Prostate gland (tissue), 2 donors: ENCODE results near the gene TTN. TPM values are rescaled to one million over a fixed set of nuclear protein-coding genes. Genes with fewer than 3 reads are reported as not detected.

Source experiments
- DNase-seq: peaks from one replicate; pipeline ENCODE4 v3.0.0-alpha.2; 2019; ENCODE audit warnings: low spot score
- H3K27ac ChIP-seq, 2 donors: fragments of 200-600 bp; sonication (generic); 2 replicates each; pipeline ENCODE4 v1.5.1; 2017 to 2019
- H3K27me3 ChIP-seq: fragments of 200-600 bp; sonication (generic); replicated peaks from 2 replicates; pipeline ENCODE4 v1.5.1; 2019; ENCODE audit not compliant: insufficient read depth
- H3K36me3 ChIP-seq, 2 donors: fragments of 200-600 bp; sonication (generic); 1 replicate in 1 of 2; 2 replicates in 1 of 2; pipeline versions ENCODE4 v1.5.1 to v1.8.1; 2017 to 2019
- H3K4me1 ChIP-seq: fragments of 200-600 bp; sonication (generic); replicated peaks from 2 replicates; pipeline ENCODE4 v1.5.1; 2019
- H3K4me3 ChIP-seq, 2 donors: fragments of 200-600 bp; sonication (generic); 2 replicates each; pipeline ENCODE4 v1.5.1; 2017 to 2019
- H3K9me3 ChIP-seq: fragments of 200-600 bp; sonication (generic); 2 replicates; pipeline ENCODE4 v1.5.1; 2017
- POLR2A ChIP-seq: fragments of 450-650 bp; IDR thresholded peaks from one replicate; pipeline ENCODE4 v1.6.1; 2016; ENCODE audit warnings: antibody characterized with exemption, mild to moderate bottlenecking
- POLR2AphosphoS5 ChIP-seq: sonication (generic); formaldehyde crosslinking; IDR thresholded peaks from one replicate; pipeline ENCODE4 v1.6.1; 2017; ENCODE audit warnings: antibody characterized with exemption
- WGBS: methylation state at CpG from one replicate; pipeline ENCODE4 v1.1.5; 2018; 5-methylcytosine and 5-hydroxymethylcytosine counted together
- intact Hi-C: fragments of 100-400 bp; cut with DNase I; formaldehyde crosslinking; loops from one replicate; pipeline ENCODE4 v1.14.2; 2022
- total RNA-seq, 2 donors: library from RNA; depleted of rRNA; stranded (reverse); fragments of >200 nt; gene quantifications; one replicate each; pipeline ENCODE4 v1.1.0, GENCODE V29; 2016
- TF ChIP-seq, protein P1 (sequence below), 4 experiments: fragments of 200-600 bp in 2 of 4; fragments of 450-650 bp in 2 of 4; sonication (generic) in 2 of 4; IDR thresholded peaks; 1 replicate in 3 of 4; 2 replicates in 1 of 4; pipeline ENCODE4 v1.5.1; 2016 to 2019; ENCODE audit warnings: antibody characterized with exemption in 4 of 4, mild to moderate bottlenecking in 2 of 4, moderate library complexity in 2 of 4

The TTN gene
- total RNA-seq, 2 donors from 2014 or later, result 10.3 to 36.8 TPM

DNA sequence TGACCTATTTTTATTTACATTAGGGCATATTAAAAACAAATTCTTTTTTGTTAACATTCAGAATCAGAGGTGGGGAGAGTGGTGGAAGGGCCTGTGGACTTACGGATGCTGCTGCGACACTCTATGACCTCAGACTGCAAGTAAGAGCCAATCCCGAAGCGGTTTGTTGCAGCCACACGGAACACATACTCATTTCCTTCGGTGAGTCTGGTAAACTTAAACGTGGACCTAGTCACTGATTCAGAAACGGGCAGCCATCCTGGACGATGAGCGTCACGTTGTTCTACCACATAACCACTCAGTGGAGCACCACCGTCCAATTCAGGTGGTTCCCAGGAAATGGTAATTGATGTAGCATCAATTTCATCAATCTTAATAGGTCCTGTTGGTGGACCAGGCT is 265.1 kb downstream of the TTN start:
- intact Hi-C loops, result no loop called here
- 95% methylated on average over 12 of the region's 12 CpGs for WGBS
- no peak for DNase-seq

GRCh38 chr2:178536037-178536436 is 271.2 kb downstream of the TTN start:
- Histone ChIP-seq H3K27ac (no peak overlapping the region), H3K4me3 (no peak overlapping the region), H3K4me1 (no peaks in the 10 kb centered on the region), H3K36me3 (no peaks in the 10 kb centered on the region), H3K27me3 (no peaks in the 10 kb centered on the region), H3K9me3 (no peaks in the 10 kb centered on the region)
- TF ChIP-seq, protein P1, sequence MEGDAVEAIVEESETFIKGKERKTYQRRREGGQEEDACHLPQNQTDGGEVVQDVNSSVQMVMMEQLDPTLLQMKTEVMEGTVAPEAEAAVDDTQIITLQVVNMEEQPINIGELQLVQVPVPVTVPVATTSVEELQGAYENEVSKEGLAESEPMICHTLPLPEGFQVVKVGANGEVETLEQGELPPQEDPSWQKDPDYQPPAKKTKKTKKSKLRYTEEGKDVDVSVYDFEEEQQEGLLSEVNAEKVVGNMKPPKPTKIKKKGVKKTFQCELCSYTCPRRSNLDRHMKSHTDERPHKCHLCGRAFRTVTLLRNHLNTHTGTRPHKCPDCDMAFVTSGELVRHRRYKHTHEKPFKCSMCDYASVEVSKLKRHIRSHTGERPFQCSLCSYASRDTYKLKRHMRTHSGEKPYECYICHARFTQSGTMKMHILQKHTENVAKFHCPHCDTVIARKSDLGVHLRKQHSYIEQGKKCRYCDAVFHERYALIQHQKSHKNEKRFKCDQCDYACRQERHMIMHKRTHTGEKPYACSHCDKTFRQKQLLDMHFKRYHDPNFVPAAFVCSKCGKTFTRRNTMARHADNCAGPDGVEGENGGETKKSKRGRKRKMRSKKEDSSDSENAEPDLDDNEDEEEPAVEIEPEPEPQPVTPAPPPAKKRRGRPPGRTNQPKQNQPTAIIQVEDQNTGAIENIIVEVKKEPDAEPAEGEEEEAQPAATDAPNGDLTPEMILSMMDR (IDR thresholded peaks at IDR 0.05), result no peak
- no peak for TF ChIP-seq POLR2A
- no peak for TF ChIP-seq POLR2AphosphoS5
- DNase-seq, result no peak
- 92% methylated on average over 4 of the region's 4 CpGs for WGBS
- intact Hi-C loops, result no loop called here

More for the DNA sequence above, 265.1 kb downstream of the TTN start:
- no peak for TF ChIP-seq POLR2A
- Histone ChIP-seq H3K4me1 (no peaks in the 10 kb centered on the region), H3K4me3 (no peak overlapping the region), H3K36me3 (no peaks in the 10 kb centered on the region), H3K27ac (no peak overlapping the region), H3K9me3 (no peaks in the 10 kb centered on the region), H3K27me3 (no peaks in the 10 kb centered on the region)

- no peak for DNase-seq
- Histone ChIP-seq H3K27me3 (no peaks in the 10 kb centered on the region), H3K4me1 (no peaks in the 10 kb centered on the region), H3K27ac (no peak overlapping the region), H3K36me3 (no peaks in the 10 kb centered on the region), H3K4me3 (no peak overlapping the region), H3K9me3 (no peaks in the 10 kb centered on the region)
- 94% methylated on average over 12 of the region's 12 CpGs for WGBS
- intact Hi-C loops, result no loop called here
- TF ChIP-seq POLR2AphosphoS5 (no peak), POLR2A (no peak)
- TF ChIP-seq, protein P1 (IDR thresholded peaks at IDR 0.05), result no peak
Measured at GRCh38 chr2:178531168-178531567, 276.1 kb downstream of the TTN start.

DNA sequence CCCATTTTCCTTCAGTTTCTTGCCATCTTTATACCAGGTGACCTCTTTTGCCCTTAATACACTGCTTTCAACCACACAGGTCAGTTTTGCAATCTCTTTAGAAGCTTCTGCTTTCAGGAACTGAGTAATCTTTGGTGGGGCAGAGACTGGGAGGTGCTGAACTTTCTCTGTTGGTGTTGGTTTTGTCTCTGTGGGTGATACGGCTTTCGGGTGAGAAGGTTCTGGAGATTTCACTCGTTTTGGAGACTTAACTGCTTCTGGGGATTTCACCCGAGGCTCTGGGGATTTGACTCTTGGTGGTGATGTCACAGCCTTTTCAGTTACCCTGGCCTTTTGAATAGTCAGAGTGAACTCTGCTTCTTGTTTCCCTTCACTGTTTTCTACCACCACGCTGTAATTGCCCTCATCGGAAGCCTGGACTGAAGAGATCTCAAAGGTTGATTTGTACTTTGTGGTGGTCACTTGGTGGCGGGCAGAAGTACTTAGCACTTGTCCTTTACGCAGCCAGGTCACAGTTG is 276.5 kb downstream of the TTN start:
- 85% methylated on average over 8 of the region's 8 CpGs for WGBS
- intact Hi-C loops, result no loop called here
- Histone ChIP-seq H3K27me3 (no peaks in the 10 kb centered on the region), H3K36me3 (no peaks in the 10 kb centered on the region), H3K4me1 (no peaks in the 10 kb centered on the region), H3K4me3 (no peak overlapping the region), H3K9me3 (no peaks in the 10 kb centered on the region), H3K27ac (no peak overlapping the region)
- TF ChIP-seq POLR2AphosphoS5, result no peak
- TF ChIP-seq POLR2A, result no peak
- TF ChIP-seq, protein P1 (IDR thresholded peaks at IDR 0.05), result no peak
- DNase-seq, result no peak

GRCh38 chr2:178530131-178530530 is 277.1 kb downstream of the TTN start:
- WGBS, result 72% methylated on average over 2 of the region's 2 CpGs

More at GRCh38 chr2:178530131-178530530, 277.1 kb downstream of the TTN start:
- H3K4me1 ChIP-seq, result no peaks in the 10 kb centered on the region
- no peaks in the 10 kb centered on the region for H3K27me3 ChIP-seq
- DNase-seq, result no peak
- TF ChIP-seq, protein P1 (IDR thresholded peaks at IDR 0.05), result no peak
- TF ChIP-seq POLR2AphosphoS5, result no peak
- no peak for TF ChIP-seq POLR2A
- H3K27ac ChIP-seq, result no peak overlapping the region
- no peaks in the 10 kb centered on the region for H3K9me3 ChIP-seq
- H3K4me3 ChIP-seq, result no peak overlapping the region
- H3K36me3 ChIP-seq, result no peaks in the 10 kb centered on the region
- intact Hi-C loops, result no loop called here
